OCI-LY7 (cell line): Measurements from ENCODE around the gene SF3A1. TPM values are rescaled to one million over a fixed set of nuclear protein-coding genes. Genes with fewer than 3 reads are reported as not detected.

ENCODE experiments used
- BruUV-seq: library from RNA; stranded (reverse); fragments of 400-500 nt; replicated peaks from 2 replicates; lab custom pipeline; 2021; lab: Mats Ljungman, UMichigan
- CTCF ChIA-PET: fragments of 300-600 bp; sonication (Branson Sonifier 250); formaldehyde crosslinking; loops from one replicate; lab custom pipeline; 2022; ENCODE audit warnings: antibody characterized with exemption; ENCODE audit not compliant: unreplicated experiment; lab: Charles Lee
- POLR2A ChIA-PET: fragments of 300-600 bp; sonication (Branson Sonifier 250); formaldehyde crosslinking; loops from one replicate; lab custom pipeline; 2022; ENCODE audit warnings: antibody characterized with exemption; lab: Charles Lee
- DNase-seq: peaks from one replicate; pipeline ENCODE4 v3.0.0-alpha.2; 2015; ENCODE audit warnings: low spot score
- H2AFZ ChIP-seq: fragments of 200-600 bp; sonication (generic), shearing (Covaris generic); 2 replicates; pipeline ENCODE4 v1.6.1; 2014; ENCODE audit warnings: mild to moderate bottlenecking, antibody characterized with exemption, low read length, moderate library complexity
- H3K27ac ChIP-seq: fragments of 200-600 bp; sonication (generic); 2 replicates; pipeline ENCODE4 v1.5.1; 2014; ENCODE audit warnings: mixed run types, low read depth, mild to moderate bottlenecking, moderate library complexity, low read length, inconsistent platforms; ENCODE audit not compliant: poor library complexity, severe bottlenecking
- H3K36me3 ChIP-seq: fragments of 200-600 bp; sonication (generic); 2 replicates; pipeline ENCODE4 v1.6.1; 2014; ENCODE audit warnings: mild to moderate bottlenecking, antibody characterized with exemption, low read length, moderate library complexity, mixed read lengths; ENCODE audit not compliant: insufficient read depth
- H3K4me1 ChIP-seq: fragments of 200-600 bp; sonication (generic); 2 replicates; pipeline ENCODE4 v1.5.1; 2014; ENCODE audit warnings: mild to moderate bottlenecking, low read length; ENCODE audit not compliant: insufficient read depth, poor library complexity, severe bottlenecking
- H3K4me2 ChIP-seq: fragments of 200-600 bp; sonication (generic); 2 replicates; pipeline ENCODE4 v1.6.1; 2014; ENCODE audit warnings: mild to moderate bottlenecking, low read length
- H3K4me3 ChIP-seq: fragments of 200-600 bp; sonication (generic); 2 replicates; pipeline ENCODE4 v1.5.1; 2014; ENCODE audit warnings: mild to moderate bottlenecking, low read depth, low read length; ENCODE audit not compliant: poor library complexity, severe bottlenecking
- H3K79me2 ChIP-seq: fragments of 200-600 bp; sonication (generic); 2 replicates; pipeline ENCODE4 v1.6.1; 2016; ENCODE audit warnings: low read depth, mild to moderate bottlenecking, low read length, moderate library complexity, mixed read lengths; ENCODE audit not compliant: insufficient read depth
- H3K9me2 ChIP-seq: fragments of 200-600 bp; sonication (generic); 2 replicates; pipeline ENCODE4 v1.6.1; 2016; ENCODE audit warnings: mild to moderate bottlenecking, low read length, mixed read lengths; ENCODE audit not compliant: insufficient read depth
- H3K9me3 ChIP-seq: fragments of 200-600 bp; sonication (generic); 2 replicates; pipeline ENCODE4 v1.6.1; 2014; ENCODE audit warnings: mild to moderate bottlenecking, mixed run types, low read length, mixed read lengths
- H4K20me1 ChIP-seq: fragments of 200-600 bp; sonication (generic); 2 replicates; pipeline ENCODE4 v1.6.1; 2014; ENCODE audit warnings: mild to moderate bottlenecking, antibody characterized with exemption, low read length, moderate library complexity, mixed read lengths; ENCODE audit not compliant: insufficient read depth
- CTCF ChIP-seq: fragments of 200-600 bp; sonication (generic); conservative IDR thresholded peaks from 2 replicates; pipeline ENCODE4 v1.5.1; 2014; ENCODE audit warnings: mild to moderate bottlenecking, antibody characterized with exemption, low read length, moderate library complexity, mixed read lengths
- EZH2phosphoT487 ChIP-seq: fragments of 200-600 bp; sonication (generic); IDR thresholded peaks from 2 replicates; pipeline ENCODE4 v1.6.1; 2018; ENCODE audit warnings: low read depth, borderline replicate concordance, mild to moderate bottlenecking, mixed run types, antibody characterized with exemption, low read length, moderate library complexity, mixed read lengths
- intact Hi-C: fragments of 100-400 bp; cut with micrococcal nuclease; formaldehyde crosslinking; loops from one replicate; pipeline ENCODE4 v1.10.0; 2022; ENCODE audit not compliant: unreplicated experiment
- total RNA-seq, 2 experiments: library from RNA; depleted of rRNA in 1 of 2; stranded (reverse); fragments of >200 nt in 1 of 2; shearing (Covaris generic) in 1 of 2; gene quantifications; 2 replicates each; pipeline ENCODE4 v1.2.3, GENCODE V29; 2014 to 2022

Gene SF3A1
- total RNA-seq, 2 experiments from 2014 or later = 71.8 to 200 TPM

DNA sequence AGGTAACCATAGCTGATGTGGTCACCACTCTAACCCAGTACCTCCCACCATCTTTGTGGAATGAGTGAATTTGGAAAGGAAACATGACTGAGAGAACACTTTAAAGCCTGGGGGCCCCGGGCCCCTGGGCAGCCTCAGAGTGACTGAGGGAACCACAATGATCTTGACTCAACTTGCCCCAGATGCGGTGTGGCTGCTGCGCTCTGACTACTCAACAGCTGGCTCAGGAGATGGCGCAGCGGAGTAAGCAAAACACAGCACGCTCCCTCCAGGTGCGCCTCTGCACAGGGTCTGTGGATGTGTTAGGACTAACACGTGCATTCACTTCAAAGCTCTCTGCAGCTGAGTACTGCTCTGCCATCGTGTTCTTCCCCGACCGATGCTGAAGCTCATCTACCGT is 24.6 kb upstream of the SF3A1 start:
- Histone ChIP-seq H3K79me2 (no peaks in the 10 kb centered on the region), H2AFZ (no peak overlapping the region), H3K9me2 (no peaks in the 10 kb centered on the region), H3K4me3 (no peak overlapping the region), H3K4me2 (no peak overlapping the region), H4K20me1 (no peaks in the 10 kb centered on the region), H3K4me1 (peaks cover 8% of the 10 kb centered on the region), H3K9me3 (no peaks in the 10 kb centered on the region), H3K36me3 (no peaks in the 10 kb centered on the region), H3K27ac (no peak overlapping the region)
- BruUV-seq = no TSS peak
- CTCF ChIA-PET = no interaction called here
- intact Hi-C loops = no loop called here
- TF ChIP-seq EZH2phosphoT487 (no peak), CTCF (no peak)
- no peak for DNase-seq
- POLR2A ChIA-PET = no interaction called here

DNA sequence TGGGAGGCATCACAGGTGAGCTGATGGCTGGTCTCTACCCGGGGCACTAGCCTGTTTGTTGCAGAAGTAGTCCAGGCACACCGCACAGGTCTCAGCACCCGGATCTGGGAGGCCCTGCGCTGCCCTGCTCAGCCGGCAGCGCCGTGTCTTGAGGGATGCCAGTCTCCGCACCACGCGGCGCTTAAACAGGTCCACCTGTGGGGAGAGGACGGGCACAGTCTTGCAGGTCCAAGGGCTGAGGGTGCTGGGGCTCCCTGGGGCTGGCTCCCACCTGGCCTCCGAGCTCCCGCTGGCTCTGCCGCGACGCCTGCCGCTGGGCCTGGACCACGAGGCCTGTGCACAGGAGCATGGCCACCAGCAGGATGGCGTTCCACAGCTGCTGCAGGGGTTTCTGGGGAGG is 23.3 kb upstream of the SF3A1 start:
- peaks cover 6% of the 10 kb centered on the region for H3K4me1 ChIP-seq
- POLR2A ChIA-PET = no interaction called here
- H3K4me2 ChIP-seq = no peak overlapping the region
- no peaks in the 10 kb centered on the region for H3K9me2 ChIP-seq
- no peaks in the 10 kb centered on the region for H3K36me3 ChIP-seq
- no peaks in the 10 kb centered on the region for H3K9me3 ChIP-seq
- BruUV-seq = no TSS peak
- CTCF ChIA-PET = no interaction called here
- intact Hi-C loops = no loop called here
- no peaks in the 10 kb centered on the region for H3K79me2 ChIP-seq
- H3K27ac ChIP-seq = no peak overlapping the region
- no peak overlapping the region for H3K4me3 ChIP-seq
- H2AFZ ChIP-seq = no peak overlapping the region
- no peak for TF ChIP-seq CTCF
- no peak for TF ChIP-seq EZH2phosphoT487
- no peak for DNase-seq
- H4K20me1 ChIP-seq = no peaks in the 10 kb centered on the region

GRCh38 chr22:30375312-30375849 is 18.7 kb upstream of the SF3A1 start:
- Histone ChIP-seq H3K27ac (no peak overlapping the region), H3K36me3 (no peaks in the 10 kb centered on the region), H3K9me3 (no peaks in the 10 kb centered on the region), H3K9me2 (no peaks in the 10 kb centered on the region), H3K4me1 (peaks cover 6% of the 10 kb centered on the region), H3K4me2 (no peak overlapping the region), H2AFZ (no peak overlapping the region), H3K79me2 (no peaks in the 10 kb centered on the region), H4K20me1 (no peaks in the 10 kb centered on the region), H3K4me3 (no peak overlapping the region)
- no peak for TF ChIP-seq EZH2phosphoT487
- TF ChIP-seq CTCF = no peak
- POLR2A ChIA-PET = no interaction called here
- CTCF ChIA-PET = no interaction called here
- BruUV-seq = no TSS peak
- no peak for DNase-seq
- intact Hi-C loops = no loop called here
